ENCODE data around the gene MAB21L4. TPM values are rescaled to one million over a fixed set of nuclear protein-coding genes. Genes with fewer than 3 reads are reported as not detected.

MAB21L4 gene
- total and polyA plus RNA-seq, 2 of the 8 experiments (the other 6 are each of a cell fraction or from before 2014, with no cell fraction given) = 0.11 TPM; not detected in 1

GRCh38 chr2:240912878-240913809, 17.2 kb upstream of the MAB21L4 start:
- no peak overlapping the region; a peak in 1 of 7 replicates for H3K9ac ChIP-seq (replicated peaks in 1 of 4; ENCODE audit: extremely low read depth in 1 of 4, low read depth in 3 of 4, low read length in 3 of 4)
- H3K9me3 ChIP-seq (ENCODE audit: insufficient read depth in 2 of 2, low read depth in 1 of 2, low read length in 1 of 2) = no peaks in the 10 kb centered on the region
- H4K91ac ChIP-seq (replicated peaks; ENCODE audit: insufficient read length, low read length) = no peak overlapping the region
- POLR2A ChIA-PET (ENCODE audit: partially characterized antibody) = no interaction called here
- CTCF ChIA-PET (ENCODE audit: partially characterized antibody) = interaction anchor here (0.8 to 4.4 kb wide), 20 partner anchors 8 to 154 kb away, joined by 3 to 26 read pairs (median 5); partner anchors contain the start of gene MAB21L4
- no peak overlapping the region for H3K4me3 ChIP-seq (ENCODE audit: extremely low read depth in 1 of 4, insufficient read depth in 2 of 4, low read depth in 3 of 4, low read length in 4 of 4)
- H3K56ac ChIP-seq (replicated peaks; ENCODE audit: insufficient read length, low read depth, low read length) = no peak overlapping the region
- no peak overlapping the region for H2BK20ac ChIP-seq (ENCODE audit: low read length)
- H3K4me2 ChIP-seq (ENCODE audit: insufficient read depth in 1 of 2, low read depth in 2 of 2, low read length in 2 of 2) = no peak overlapping the region
- no peak overlapping the region for H3K14ac ChIP-seq (ENCODE audit: insufficient read length)
- peak overlapping the region; percentile 90; the same call in 1 of the 2 replicates for H2AK5ac ChIP-seq (ENCODE audit: low read depth, low read length)
- no peak overlapping the region for H3K23ac ChIP-seq (ENCODE audit: insufficient read length)
- TF ChIP-seq GTF2F1 (IDR thresholded peaks at IDR 0.05; ENCODE audit: borderline replicate concordance, low read depth, low read length) (no peak), SP4 (IDR thresholded peaks at IDR 0.05; ENCODE audit: low read length) (no peak), SIN3A (conservative IDR thresholded peaks at IDR 0.05 in 1 of 2, IDR thresholded peaks at IDR 0.05 in 1 of 2; ENCODE audit: low read depth in 1 of 2, low read length in 2 of 2) (no peak), CHD1 (IDR thresholded peaks at IDR 0.05; ENCODE audit: low read depth, low read length) (no peak), RFX5 (IDR thresholded peaks at IDR 0.05; ENCODE audit: borderline replicate concordance, low read depth, low read length) (no peak), JUND (IDR thresholded peaks at IDR 0.05; ENCODE audit: low read length) (no peak), TAF7 (optimal IDR thresholded peaks at IDR 0.05; ENCODE audit: borderline replicate concordance, low read depth, low read length) (no peak)
- H3K27ac ChIP-seq (ENCODE audit: low read depth, low read length) = no peak overlapping the region
- WGBS, 2 experiments (ENCODE audit: extremely low coverage in 1 of 2, insufficient coverage in 1 of 2, insufficient read length in 1 of 2, insufficient replicate concordance in 2 of 2, low coverage in 1 of 2, low lambda C conversion rate in 2 of 2, missing lambda C conversion rate in 1 of 2) = 92% methylated on average over 19 of the region's 21 CpGs; no CpG with 5 or more reads in 1 of the 2 experiments
- peak overlapping the region; percentile 53 for H3K4ac ChIP-seq (replicated peaks; ENCODE audit: insufficient read length, low read depth, low read length)
- H4K8ac ChIP-seq (ENCODE audit: extremely low read depth, insufficient read depth, low read length) = peak overlapping the region; percentile 5; the same call in 1 of the 2 replicates
- peaks cover 4% of the 10 kb centered on the region; the same call in 1 of the 2 replicates for H3K23me2 ChIP-seq (ENCODE audit: low read depth, low read length)
- DNase-seq (ENCODE audit: low read depth in 1 of 2, low spot score in 2 of 2) (no peak), FAIRE-seq (no peak)
- H2BK15ac ChIP-seq (ENCODE audit: low read length) = 0 out of 2 replicates have a peak overlapping the region, but pooled peaks have one; percentile 72
- H4K20me1 ChIP-seq (replicated peaks in 1 of 2; ENCODE audit: control insufficient read depth in 1 of 2, insufficient read depth in 2 of 2, low read length in 2 of 2) = peaks cover 2 to 4% of the 10 kb centered on the region in 2 experiments
- no peak overlapping the region for H3K18ac ChIP-seq (ENCODE audit: extremely low read depth, low read length)
- H3K79me1 ChIP-seq (ENCODE audit: low read depth, low read length) = no peaks in the 10 kb centered on the region
- peaks cover 0 to 6% (median 3%) of the 10 kb centered on the region in 4 experiments; a peak in 4 of 7 replicates for H3K4me1 ChIP-seq (replicated peaks in 1 of 4; ENCODE audit: control insufficient read depth in 3 of 4, insufficient read depth in 4 of 4, low read length in 3 of 4)
- H3K27me3 ChIP-seq (replicated peaks in 1 of 4; ENCODE audit: control insufficient read depth in 3 of 4, extremely low read depth in 1 of 4, insufficient read depth in 3 of 4, low read length in 3 of 4) = peaks cover 1 to 9% (median 9%) of the 10 kb centered on the region in 4 experiments; a peak in 6 of 7 replicates
- no peak overlapping the region for H4K5ac ChIP-seq (ENCODE audit: insufficient read length, low read depth, low read length)
- no peaks in the 10 kb centered on the region for H3K79me2 ChIP-seq (ENCODE audit: control insufficient read depth in 1 of 2, insufficient read depth in 2 of 2, low read length in 2 of 2)
- H2BK12ac ChIP-seq (ENCODE audit: low read depth, low read length) = no peak overlapping the region
- H2BK120ac ChIP-seq (replicated peaks; ENCODE audit: low read depth, low read length) = no peak overlapping the region
- H3K36me3 ChIP-seq (ENCODE audit: control insufficient read depth in 2 of 4, insufficient read depth in 4 of 4, low read length in 3 of 4) = no peaks in the 10 kb centered on the region
- H2BK5ac ChIP-seq (ENCODE audit: low read depth, low read length) = no peak overlapping the region
- H2AFZ ChIP-seq (ENCODE audit: low read length) = no peak overlapping the region

Measured in H1 (cell line).